ENCODE data around the gene TMX2.

The TMX2 gene

DNA sequence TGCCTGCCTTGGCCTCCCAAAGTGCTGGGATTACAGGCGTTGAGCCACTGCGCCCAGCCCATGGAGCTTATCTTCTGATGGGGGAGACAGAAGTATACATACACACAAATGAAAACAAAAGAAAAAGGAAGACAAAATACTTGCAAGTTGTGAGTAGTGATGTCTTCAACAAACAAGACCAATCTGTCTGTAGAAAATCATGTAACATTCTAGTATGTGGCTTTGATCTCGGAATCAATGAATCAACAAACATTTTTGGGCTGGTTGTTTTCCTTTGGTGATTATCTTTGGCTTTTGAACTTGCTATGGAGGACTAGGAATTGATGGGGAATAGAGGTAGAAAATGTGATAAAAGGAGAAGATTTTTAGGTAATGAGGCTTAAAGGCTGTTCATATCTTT, 45.8 kb downstream of the TMX2 start:
- DNase-seq = no peak
- Mint-ChIP-seq H3K27ac (no peak overlapping the region), H3K27me3 (ENCODE audit: low read depth, poor library complexity) (no peaks in the 10 kb centered on the region), H3K36me3 (ENCODE audit: low read depth) (no peaks in the 10 kb centered on the region), H3K4me1 (peaks cover 12% of the 10 kb centered on the region), H3K9me3 (no peaks in the 10 kb centered on the region), H3K4me3 (no peak overlapping the region)
- TF ChIP-seq, protein P1, sequence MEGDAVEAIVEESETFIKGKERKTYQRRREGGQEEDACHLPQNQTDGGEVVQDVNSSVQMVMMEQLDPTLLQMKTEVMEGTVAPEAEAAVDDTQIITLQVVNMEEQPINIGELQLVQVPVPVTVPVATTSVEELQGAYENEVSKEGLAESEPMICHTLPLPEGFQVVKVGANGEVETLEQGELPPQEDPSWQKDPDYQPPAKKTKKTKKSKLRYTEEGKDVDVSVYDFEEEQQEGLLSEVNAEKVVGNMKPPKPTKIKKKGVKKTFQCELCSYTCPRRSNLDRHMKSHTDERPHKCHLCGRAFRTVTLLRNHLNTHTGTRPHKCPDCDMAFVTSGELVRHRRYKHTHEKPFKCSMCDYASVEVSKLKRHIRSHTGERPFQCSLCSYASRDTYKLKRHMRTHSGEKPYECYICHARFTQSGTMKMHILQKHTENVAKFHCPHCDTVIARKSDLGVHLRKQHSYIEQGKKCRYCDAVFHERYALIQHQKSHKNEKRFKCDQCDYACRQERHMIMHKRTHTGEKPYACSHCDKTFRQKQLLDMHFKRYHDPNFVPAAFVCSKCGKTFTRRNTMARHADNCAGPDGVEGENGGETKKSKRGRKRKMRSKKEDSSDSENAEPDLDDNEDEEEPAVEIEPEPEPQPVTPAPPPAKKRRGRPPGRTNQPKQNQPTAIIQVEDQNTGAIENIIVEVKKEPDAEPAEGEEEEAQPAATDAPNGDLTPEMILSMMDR (IDR thresholded peaks at IDR 0.05) = no peak

DNA sequence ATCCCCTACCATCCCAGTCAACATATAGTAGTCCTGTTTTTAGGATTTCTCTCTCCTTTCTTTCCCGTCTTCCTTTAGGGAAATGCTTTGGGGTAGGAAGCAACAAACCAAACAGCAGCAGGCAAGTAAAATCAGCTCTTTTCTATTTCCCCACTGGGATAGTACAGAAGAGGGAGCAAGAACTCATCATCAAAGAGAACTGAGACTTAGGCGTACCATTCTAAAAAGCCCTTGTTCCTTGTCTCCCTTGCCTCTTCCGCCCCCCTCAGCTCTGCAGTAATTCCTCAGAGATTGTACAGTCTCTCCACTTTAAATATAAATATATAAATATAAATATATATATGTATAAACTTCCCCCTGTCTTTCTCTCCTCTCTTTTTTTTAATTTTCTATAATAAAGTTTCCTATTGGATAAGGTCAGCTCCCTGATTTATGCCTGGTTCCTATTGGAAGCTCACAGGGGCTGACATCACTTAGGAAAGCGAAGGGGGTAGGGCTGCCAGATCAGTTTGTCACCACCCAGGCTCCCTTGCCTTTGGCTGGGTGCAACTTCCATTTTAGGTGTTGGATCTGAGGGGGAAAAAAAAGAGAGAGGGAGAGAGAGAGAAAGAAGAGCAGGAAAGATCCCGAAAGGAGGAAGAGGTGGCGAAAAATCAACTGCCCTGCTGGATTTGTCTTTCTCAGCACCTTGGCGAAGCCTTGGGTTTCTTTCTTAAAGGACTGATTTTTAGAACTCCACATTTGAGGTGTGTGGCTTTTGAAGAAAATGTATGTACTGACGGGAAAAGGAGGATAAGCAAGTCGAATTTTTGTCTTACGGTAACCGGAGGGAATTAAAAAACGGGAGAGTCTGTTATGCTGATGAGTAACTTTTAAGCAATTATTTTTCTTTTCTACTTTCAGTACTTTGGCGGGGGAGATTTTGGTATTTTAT, 49.2 kb downstream of the TMX2 start, which contains the start of gene CTNND1:
Gene CTNND1, plus strand, starts transcription at position 502 of the 934 bp plus-strand sequence. CDS start 29,677 bp downstream, outside the sequence.
- TF ChIP-seq, protein P1 (IDR thresholded peaks at IDR 0.05) = no peak
- peaks cover 13% of the 10 kb centered on the region for H3K36me3 Mint-ChIP-seq (ENCODE audit: low read depth)
- peak; percentile 66 for DNase-seq
- H3K9me3 Mint-ChIP-seq = peaks cover 6% of the 10 kb centered on the region
- H3K4me3 Mint-ChIP-seq = peak within 1 kb of the TSS; percentile 100
- peaks cover 32% of the 10 kb centered on the region for H3K4me1 Mint-ChIP-seq
- no peaks in the 10 kb centered on the region for H3K27me3 Mint-ChIP-seq (ENCODE audit: low read depth, poor library complexity)
- H3K27ac Mint-ChIP-seq = peak within 1 kb of the TSS; percentile 99

DNA sequence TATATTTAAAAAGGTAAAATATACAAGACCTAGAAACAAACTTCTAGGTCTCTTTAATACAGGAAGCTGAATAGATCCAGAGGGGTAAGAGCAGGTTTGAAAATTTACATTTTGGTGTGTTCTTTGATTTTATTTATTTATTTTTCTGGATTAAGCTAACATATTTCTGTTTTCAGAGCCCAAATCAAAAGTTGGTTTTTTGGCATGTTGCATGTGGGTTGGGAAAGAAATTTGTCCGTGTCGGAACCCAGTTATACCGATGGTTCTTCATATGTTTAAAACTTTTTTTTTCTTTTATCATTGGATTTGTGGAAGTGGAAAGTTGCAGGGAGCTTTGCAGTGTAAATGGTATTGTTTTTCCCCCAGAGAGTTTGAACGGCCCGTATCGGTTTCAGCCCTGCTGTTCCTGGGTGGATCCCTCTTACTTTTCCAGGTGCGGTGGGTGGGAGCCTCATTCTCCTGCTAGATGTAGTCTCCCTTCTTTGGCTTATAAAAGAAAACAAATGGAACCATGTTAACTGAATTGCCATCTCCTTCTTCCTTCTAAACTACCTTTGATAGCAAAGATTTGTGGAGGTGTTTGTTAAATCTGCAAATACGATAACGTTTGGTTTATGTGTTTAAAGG, 50.0 kb downstream of the TMX2 start:
- no peak for DNase-seq
- H3K36me3 Mint-ChIP-seq (ENCODE audit: low read depth) = peaks cover 20% of the 10 kb centered on the region
- H3K9me3 Mint-ChIP-seq = peaks cover 11% of the 10 kb centered on the region
- peak overlapping the region; percentile 84 for H3K27ac Mint-ChIP-seq
- H3K27me3 Mint-ChIP-seq (ENCODE audit: low read depth, poor library complexity) = no peaks in the 10 kb centered on the region
- peak overlapping the region; percentile 100 for H3K4me3 Mint-ChIP-seq
- peaks cover 33% of the 10 kb centered on the region for H3K4me1 Mint-ChIP-seq
- TF ChIP-seq, protein P1 (IDR thresholded peaks at IDR 0.05) = no peak

DNA sequence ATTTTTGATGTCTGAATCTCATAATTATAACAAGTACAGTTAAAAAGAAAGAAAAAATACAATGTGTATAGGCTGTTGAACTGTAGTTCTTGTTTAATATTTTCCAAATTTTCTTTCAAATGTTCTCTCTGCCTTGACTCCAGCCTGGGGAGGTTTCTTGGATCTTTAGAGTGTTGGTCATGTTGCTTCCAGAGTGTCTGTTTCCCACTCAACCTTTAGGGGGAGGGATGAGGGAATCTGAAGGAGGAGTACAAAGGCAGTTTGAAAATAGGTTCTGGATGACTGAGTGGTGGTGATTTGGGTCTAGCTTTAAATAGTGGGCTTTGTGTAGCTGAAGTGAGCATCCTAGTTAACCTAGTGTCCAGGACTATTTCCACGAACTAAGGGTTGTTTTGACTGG, 51.2 kb downstream of the TMX2 start:
- peak overlapping the region; percentile 80 for H3K27ac Mint-ChIP-seq
- H3K4me3 Mint-ChIP-seq = peak overlapping the region; percentile 100
- no peak for DNase-seq
- peaks cover 17% of the 10 kb centered on the region for H3K9me3 Mint-ChIP-seq
- peaks cover 33% of the 10 kb centered on the region for H3K4me1 Mint-ChIP-seq
- H3K27me3 Mint-ChIP-seq (ENCODE audit: low read depth, poor library complexity) = no peaks in the 10 kb centered on the region
- H3K36me3 Mint-ChIP-seq (ENCODE audit: low read depth) = peaks cover 33% of the 10 kb centered on the region
- TF ChIP-seq, protein P1 (IDR thresholded peaks at IDR 0.05) = no peak

DNA sequence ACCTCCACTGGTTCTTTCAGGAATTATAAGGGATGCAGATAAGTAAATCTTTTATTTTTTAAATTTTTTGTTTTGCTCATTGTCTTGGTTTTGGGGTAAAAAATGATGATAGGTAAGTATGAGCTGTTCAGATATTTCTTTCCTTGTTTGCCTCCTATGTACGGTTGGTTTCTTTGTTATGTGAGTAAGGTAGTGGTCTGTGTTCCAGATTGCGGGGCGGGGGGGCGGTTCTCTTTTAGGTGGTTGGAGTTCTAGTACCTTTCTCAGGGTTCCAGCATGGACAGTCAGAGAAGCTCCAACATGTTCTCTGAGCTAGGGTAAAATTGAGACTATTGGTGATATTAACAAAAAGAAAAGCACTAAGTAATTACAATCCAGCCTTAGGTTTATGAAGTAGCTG, 51.6 kb downstream of the TMX2 start:
- Mint-ChIP-seq H3K9me3 (peaks cover 17% of the 10 kb centered on the region), H3K4me1 (peaks cover 33% of the 10 kb centered on the region), H3K27ac (peak overlapping the region; percentile 80), H3K36me3 (ENCODE audit: low read depth) (peaks cover 34% of the 10 kb centered on the region), H3K27me3 (ENCODE audit: low read depth, poor library complexity) (no peaks in the 10 kb centered on the region), H3K4me3 (peak overlapping the region; percentile 100)
- TF ChIP-seq, protein P1 (IDR thresholded peaks at IDR 0.05) = no peak
- DNase-seq = no peak

Data from nephron progenitor cell (in vitro differentiated cells).